ENCODE data around the gene FCRL6.

The FCRL6 gene

GRCh38 chr1:159835356-159835755 is 33.2 kb downstream of the FCRL6 start:
- no peak for DNase-seq (ENCODE audit: low read depth in 2 of 2)

DNA sequence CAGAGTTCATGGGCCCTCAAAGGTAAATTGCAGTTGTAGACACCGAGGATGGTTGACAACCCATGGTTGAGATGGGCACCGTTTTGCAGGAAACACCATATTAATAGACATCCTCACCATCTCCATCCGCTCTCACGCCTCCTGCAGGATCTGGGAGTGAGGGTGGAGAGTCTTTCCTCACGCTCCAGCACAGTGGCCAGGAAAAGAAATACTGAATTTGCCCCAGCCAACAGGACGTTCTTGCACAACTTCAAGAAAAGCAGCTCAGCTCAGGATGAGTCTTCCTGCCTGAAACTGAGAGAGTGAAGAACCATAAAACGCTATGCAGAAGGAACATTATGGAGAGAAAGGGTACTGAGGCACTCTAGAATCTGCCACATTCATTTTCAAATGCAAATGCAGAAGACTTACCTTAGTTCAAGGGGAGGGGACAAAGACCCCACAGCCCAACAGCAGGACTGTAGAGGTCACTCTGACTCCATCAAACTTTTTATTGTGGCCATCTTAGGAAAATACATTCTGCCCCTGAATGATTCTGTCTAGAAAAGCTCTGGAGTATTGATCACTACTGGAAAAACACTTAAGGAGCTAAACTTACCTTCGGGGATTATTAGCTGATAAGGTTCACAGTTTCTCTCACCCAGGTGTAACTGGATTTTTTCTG is 33.8 kb downstream of the FCRL6 start:
- no peak for DNase-seq (ENCODE audit: low read depth in 2 of 2)

- DNase-seq (ENCODE audit: low read depth in 2 of 2) = no peak
Measured at GRCh38 chr1:159838715-159839114, 36.6 kb downstream of the FCRL6 start.

DNA sequence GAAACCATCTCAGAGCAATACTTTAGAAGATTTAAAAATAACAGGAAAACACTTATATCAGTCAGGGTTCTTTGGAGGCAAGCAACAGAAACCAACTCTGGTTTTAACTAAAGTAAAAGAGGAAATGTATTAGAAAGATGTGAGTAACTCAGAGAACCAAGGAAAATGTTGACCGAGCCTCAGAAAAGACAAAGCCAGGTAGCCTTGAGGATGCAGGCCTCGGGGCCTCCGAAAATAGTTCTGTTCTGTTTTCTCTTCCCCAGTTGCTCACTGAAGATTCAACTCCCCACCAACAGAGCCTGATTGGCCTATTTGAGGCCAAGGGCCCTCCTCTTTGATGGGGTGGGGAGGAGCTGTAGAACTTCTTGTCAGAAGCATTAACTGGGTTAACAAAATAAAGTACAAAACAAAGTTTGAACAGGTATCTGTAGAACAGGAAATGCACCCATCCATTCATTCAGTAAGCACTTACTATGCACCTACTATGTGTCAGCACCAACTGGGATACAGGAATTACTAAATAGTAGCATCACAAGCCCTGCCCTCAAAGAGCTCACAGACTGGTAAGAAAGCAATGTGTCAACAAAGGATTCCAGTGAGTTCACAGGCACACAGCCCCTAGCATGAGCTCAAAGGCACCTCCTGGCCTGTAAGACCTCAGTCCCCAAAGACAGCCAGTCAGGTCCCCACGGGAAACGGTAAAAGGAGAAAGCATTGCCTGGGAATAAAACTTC is 37.1 kb downstream of the FCRL6 start:
- no peak for DNase-seq (ENCODE audit: low read depth in 2 of 2)

- no peak for DNase-seq (ENCODE audit: low read depth in 2 of 2)
Measured at GRCh38 chr1:159841749-159842148, 39.6 kb downstream of the FCRL6 start.

- DNase-seq (ENCODE audit: low read depth in 2 of 2) = no peak
Measured at GRCh38 chr1:159843459-159843858, 41.3 kb downstream of the FCRL6 start.

- no peak for DNase-seq (ENCODE audit: low read depth in 2 of 2)
Measured at GRCh38 chr1:159845751-159846629, 43.8 kb downstream of the FCRL6 start.

DNA sequence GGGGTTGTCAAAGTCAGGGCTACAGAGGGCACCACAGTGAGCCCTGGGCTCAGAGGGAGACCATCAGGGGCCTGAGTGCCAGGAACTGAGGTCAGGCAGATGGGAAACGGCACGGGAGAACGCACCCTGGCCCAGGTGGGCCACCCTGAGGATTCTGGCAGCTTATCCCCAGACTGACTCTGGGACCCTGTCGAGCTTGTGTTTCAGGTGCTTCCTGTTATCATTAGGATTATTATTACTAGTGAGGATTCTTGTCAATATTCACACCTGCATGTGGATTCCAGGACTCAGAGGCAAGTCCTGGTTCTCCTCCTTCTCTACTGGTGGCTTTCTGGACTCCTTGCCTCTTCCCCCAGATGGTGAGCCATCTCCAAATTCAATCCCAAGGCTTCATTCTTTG is 45.1 kb downstream of the FCRL6 start:
- DNase-seq (ENCODE audit: low read depth in 2 of 2) = no peak

GRCh38 chr1:159848326-159848725 is 46.2 kb downstream of the FCRL6 start:
- DNase-seq (ENCODE audit: low read depth in 2 of 2) = no peak

- no peak for DNase-seq (ENCODE audit: low read depth in 2 of 2)
Measured at GRCh38 chr1:159849626-159850366, 47.6 kb downstream of the FCRL6 start.

- no peak for DNase-seq (ENCODE audit: low read depth in 2 of 2)
Measured at GRCh38 chr1:159851407-159851806, 49.2 kb downstream of the FCRL6 start.

DNA sequence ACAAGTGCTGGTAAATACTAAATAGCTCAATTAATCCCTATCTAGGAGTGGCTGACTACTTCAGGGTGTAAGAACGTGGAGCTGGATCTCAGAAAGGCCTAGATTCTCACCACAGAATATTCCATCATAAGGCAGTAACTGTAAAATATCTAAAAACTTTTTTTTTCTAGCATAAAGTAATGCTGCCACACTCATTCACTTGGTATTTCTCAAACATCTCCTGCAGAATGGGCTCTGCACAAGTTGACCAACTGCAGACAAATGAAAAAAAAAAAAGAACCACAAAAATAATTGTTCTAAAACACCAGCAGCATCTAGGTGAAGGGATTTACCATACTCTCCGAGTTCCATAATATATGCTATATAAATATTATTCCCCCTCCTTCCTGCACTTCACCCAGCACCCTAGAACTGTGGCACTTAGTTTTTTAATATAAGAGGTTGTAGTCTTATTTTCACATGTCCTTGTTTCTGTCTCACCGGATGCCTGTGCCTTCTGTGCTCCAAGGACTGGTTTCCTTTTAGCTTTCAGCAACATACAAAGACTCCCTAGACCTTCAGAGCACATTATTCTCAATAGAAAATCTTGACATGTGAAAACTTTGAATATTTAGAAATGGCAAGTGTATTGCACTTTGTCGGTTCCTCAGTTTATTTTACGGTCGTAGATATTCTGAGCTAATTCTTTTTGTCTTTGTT is 51.4 kb downstream of the FCRL6 start:
- DNase-seq (ENCODE audit: low read depth in 2 of 2) = no peak

- DNase-seq (ENCODE audit: low read depth in 2 of 2) = peak in 1 of 2 donors; percentile 20
Measured at GRCh38 chr1:159854116-159854692, 52.0 kb downstream of the FCRL6 start.

GRCh38 chr1:159854693-159855192 is 52.6 kb downstream of the FCRL6 start:
- DNase-seq (ENCODE audit: low read depth in 2 of 2) = peak; percentile 32 to 66

DNA sequence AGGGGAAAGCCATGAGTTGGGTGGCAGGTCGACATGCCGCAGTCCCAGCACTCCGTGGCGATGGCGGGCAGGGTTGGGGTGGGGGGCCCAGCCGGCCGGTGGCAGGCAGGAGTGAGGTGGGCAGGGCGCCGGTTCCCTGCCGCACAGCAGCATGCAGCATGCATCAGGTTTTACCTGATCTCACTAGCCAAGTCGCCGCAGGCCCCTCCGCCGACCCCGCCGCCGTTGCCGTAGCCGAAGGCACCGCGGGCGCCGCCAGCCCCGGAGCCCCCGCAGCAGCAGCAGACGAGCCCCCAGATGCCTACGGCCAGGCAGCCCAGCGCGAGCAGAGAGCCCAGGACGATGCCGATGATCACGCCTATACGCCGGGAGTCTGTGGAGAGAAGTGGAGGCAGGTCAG is 53.5 kb downstream of the FCRL6 start:
- DNase-seq (ENCODE audit: low read depth in 2 of 2) = no peak

DNA sequence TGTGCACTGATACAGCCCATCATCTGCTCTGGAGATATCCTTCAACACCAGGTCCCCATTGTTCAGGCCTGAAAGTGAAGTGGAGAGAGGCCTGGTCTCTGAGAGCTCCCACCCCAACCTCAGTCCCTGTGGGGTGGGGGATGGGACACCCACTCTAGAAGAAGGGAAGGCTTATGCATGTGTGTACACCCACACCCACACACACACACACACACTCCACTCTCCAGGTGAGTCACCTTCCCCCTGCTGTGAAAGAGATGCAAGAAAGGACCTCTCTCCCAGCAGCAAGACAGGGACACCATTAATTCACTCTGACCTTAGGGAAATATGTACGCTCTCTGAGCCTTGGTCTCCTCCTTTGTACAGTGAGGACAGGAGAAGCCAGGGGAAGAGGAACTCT is 54.4 kb downstream of the FCRL6 start:
- DNase-seq (ENCODE audit: low read depth in 2 of 2) = no peak

DNA sequence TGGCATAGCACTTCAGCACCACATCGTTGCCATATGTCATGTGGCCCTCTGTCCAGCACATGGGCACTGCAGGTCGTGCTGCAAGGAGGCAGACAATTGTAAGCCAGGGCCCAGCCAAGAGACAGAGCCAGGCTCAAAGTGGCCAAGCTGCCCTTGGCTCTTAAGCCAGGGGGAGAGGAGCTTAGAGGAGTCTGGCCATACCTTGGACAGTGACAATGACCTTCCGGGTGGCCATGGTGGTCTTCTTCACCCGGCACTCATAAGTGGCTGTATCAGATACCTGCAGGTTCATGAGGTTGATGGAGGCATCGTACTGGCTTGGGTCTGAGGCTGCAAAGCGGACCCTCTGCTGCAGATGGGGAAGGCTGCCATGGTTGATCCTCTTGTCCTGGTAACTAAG is 55.7 kb downstream of the FCRL6 start:
- no peak for DNase-seq (ENCODE audit: low read depth in 2 of 2)

DNA sequence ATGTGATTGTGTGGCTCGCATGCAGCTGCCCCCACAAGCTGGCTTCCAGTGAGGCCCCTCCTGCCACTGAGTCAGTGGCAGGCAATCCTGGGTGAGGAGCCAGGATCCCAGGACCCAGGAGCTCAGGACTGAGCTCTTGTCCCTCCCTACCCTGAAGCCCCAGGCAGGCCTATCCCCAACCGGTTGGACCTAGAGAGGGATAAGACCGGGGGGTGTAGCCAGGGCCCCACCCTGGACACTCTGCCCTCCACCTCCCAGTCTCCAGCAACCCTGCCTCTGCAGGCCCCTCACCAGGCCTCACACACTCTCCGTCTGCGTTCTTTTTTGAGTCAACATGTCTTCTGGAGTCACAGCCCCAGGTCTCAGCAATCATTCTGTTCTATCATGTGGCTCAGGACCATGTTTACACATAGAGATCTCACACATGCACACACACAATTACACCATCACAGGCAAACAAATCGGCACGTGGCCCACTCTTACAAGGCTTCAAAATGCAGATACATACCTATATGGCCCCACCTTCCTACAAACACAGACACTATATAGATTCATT is 57.7 kb downstream of the FCRL6 start:
- no peak for DNase-seq (ENCODE audit: low read depth in 2 of 2)

DNA sequence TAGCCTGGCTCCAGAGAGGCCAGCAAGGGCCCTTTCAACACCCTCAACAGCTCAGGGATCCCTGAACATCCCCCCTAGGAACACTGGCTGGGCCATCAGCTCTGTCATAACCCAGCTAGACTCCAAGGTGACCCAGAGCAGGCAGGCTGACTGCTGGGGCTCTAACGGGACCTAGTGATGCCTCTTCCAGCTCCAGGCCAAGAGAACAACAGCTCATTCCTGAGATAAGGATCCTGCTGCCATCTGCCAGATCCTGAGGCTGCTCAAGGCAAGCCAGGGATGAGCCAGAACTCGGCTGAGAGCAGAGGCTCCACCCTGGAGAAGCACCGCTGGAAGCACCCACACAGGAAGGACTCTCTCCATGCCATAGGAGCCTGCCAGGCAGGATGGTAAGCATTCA is 58.3 kb downstream of the FCRL6 start:
- DNase-seq (ENCODE audit: low read depth in 2 of 2) = no peak

- no peak for DNase-seq (ENCODE audit: low read depth in 2 of 2)
Measured at GRCh38 chr1:159861218-159861617, 59.1 kb downstream of the FCRL6 start.

Measured in stimulated activated CD4-positive, alpha-beta T cell treated with anti-CD3 and anti-CD28 coated beads, Interleukin-1b, Interleukin-23, amount 100 ng/mL, for 4 hours (primary cell).